Endothelial cell of umbilical vein (primary cell): ENCODE data around the gene TBC1D4.

Experiments used
- EZH2 ChIP-seq: IDR thresholded peaks from 2 replicates; pipeline ENCODE4 v1.6.1; 2012; ENCODE audit warnings: borderline replicate concordance, low read depth, mild to moderate bottlenecking, moderate library complexity, low read length, inconsistent platforms; ENCODE audit not compliant: severe bottlenecking
- FOS ChIP-seq: IDR thresholded peaks from 2 replicates; pipeline ENCODE4 v1.6.1; 2011; ENCODE audit warnings: mild to moderate bottlenecking, low read length, moderate library complexity, borderline replicate concordance; ENCODE audit not compliant: insufficient read depth
- GATA2 ChIP-seq: IDR thresholded peaks from 2 replicates; pipeline ENCODE4 v1.7.0; 2011; ENCODE audit warnings: low read depth, mild to moderate bottlenecking, moderate library complexity, mixed read lengths, low read length; ENCODE audit not compliant: insufficient read length, insufficient read depth
- MYC ChIP-seq: IDR thresholded peaks from one replicate; pipeline ENCODE4 v1.6.1; 2011; ENCODE audit warnings: mild to moderate bottlenecking, low read depth, low read length
- POLR2A ChIP-seq: IDR thresholded peaks from 2 replicates; pipeline ENCODE4 v1.6.1; 2012; ENCODE audit warnings: low read depth, mild to moderate bottlenecking, control low read depth, low read length
- POLR2AphosphoS5 ChIP-seq: IDR thresholded peaks from 2 replicates; pipeline ENCODE4 v1.6.1; 2012; ENCODE audit warnings: low read depth, mild to moderate bottlenecking, control low read depth, low read length, moderate library complexity; ENCODE audit not compliant: insufficient read depth
- TF ChIP-seq, protein P1 (sequence below), 2 donors: IDR thresholded peaks; 1 replicate in 1 of 2; 2 replicates in 1 of 2; pipeline ENCODE4 v1.5.1; 2011; ENCODE audit warnings: low read length in 2 of 2, mild to moderate bottlenecking in 2 of 2, moderate library complexity in 2 of 2, control low read depth in 1 of 2, inconsistent platforms in 1 of 2, low read depth in 1 of 2; ENCODE audit not compliant: insufficient read depth in 1 of 2; ENCODE audit errors: extremely low read depth in 1 of 2
- TF ChIP-seq, protein P2 (sequence below): IDR thresholded peaks from 2 replicates; pipeline ENCODE4 v1.6.1; 2011; ENCODE audit not compliant: insufficient read depth, insufficient read length

DNA sequence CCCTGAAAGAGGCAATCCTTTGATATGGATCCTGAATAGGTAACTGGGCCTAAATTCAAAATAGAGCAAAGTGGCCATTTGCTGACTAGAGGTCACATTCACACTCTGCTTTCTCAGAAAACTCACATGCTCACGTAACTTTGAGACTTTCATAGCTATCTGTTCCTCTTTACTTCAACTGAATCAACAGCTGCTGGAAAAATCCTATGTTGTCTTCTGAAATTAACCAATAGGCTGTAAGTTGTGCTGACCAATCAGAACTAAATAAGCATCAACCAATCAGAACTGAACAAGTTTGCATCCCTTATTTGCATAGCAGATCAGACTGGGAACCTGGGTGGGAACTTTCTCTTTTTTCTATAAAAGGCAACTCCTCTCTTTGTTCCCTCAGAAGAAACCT is 24.0 kb upstream of the TBC1D4 start:
- TF ChIP-seq POLR2A (no peak), POLR2AphosphoS5 (no peak), EZH2 (no peak), GATA2 (no peak), MYC (no peak), FOS (no peak)
- TF ChIP-seq, protein P1, sequence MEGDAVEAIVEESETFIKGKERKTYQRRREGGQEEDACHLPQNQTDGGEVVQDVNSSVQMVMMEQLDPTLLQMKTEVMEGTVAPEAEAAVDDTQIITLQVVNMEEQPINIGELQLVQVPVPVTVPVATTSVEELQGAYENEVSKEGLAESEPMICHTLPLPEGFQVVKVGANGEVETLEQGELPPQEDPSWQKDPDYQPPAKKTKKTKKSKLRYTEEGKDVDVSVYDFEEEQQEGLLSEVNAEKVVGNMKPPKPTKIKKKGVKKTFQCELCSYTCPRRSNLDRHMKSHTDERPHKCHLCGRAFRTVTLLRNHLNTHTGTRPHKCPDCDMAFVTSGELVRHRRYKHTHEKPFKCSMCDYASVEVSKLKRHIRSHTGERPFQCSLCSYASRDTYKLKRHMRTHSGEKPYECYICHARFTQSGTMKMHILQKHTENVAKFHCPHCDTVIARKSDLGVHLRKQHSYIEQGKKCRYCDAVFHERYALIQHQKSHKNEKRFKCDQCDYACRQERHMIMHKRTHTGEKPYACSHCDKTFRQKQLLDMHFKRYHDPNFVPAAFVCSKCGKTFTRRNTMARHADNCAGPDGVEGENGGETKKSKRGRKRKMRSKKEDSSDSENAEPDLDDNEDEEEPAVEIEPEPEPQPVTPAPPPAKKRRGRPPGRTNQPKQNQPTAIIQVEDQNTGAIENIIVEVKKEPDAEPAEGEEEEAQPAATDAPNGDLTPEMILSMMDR (IDR thresholded peaks at IDR 0.05; ENCODE audit: extremely low read depth in 1 of 2, insufficient read depth in 1 of 2, low read depth in 1 of 2, low read length in 2 of 2), result no peak
- TF ChIP-seq, protein P2, sequence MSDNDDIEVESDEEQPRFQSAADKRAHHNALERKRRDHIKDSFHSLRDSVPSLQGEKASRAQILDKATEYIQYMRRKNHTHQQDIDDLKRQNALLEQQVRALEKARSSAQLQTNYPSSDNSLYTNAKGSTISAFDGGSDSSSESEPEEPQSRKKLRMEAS, result no peak
